IMR-90 (cell line): ENCODE results near the gene COL4A2. TPM values are rescaled to one million over a fixed set of nuclear protein-coding genes. Genes with fewer than 3 reads are reported as not detected.
A peak's percentile ranks its signal among the peaks of the same experiment; 100 is the strongest.

Experiments
- ATAC-seq: fragments of 200-7000 bp; cut with Tn5 transposase; 2 replicates; pipeline ENCODE4 v1.9.1; 2020; ENCODE audit warnings: low read depth, mild to moderate bottlenecking, moderate library complexity
- BruUV-seq: library from RNA; stranded (reverse); fragments of 400-500 nt; replicated peaks from 2 replicates; lab custom pipeline; 2021; lab: Mats Ljungman, UMichigan
- CTCF ChIA-PET: fragments of 300-600 bp; formaldehyde crosslinking; extraction: SDS; loops from one replicate; lab custom pipeline; 2021; ENCODE audit warnings: antibody characterized with exemption; lab: Yijun Ruan, JAX
- POLR2A ChIA-PET: fragments of 300-600 bp; sonication (Branson Sonifier 250); formaldehyde crosslinking; loops from one replicate; lab custom pipeline; 2022; ENCODE audit warnings: antibody characterized with exemption; ENCODE audit not compliant: unreplicated experiment; lab: Charles Lee
- DNase-seq: peaks from one replicate; pipeline ENCODE4 v3.0.0; 2013
- H2AFZ ChIP-seq: replicated peaks from 2 replicates; pipeline ENCODE3; 2013; ENCODE audit warnings: low read length, mild to moderate bottlenecking; ENCODE audit not compliant: poor library complexity
- H2AK5ac ChIP-seq: 2 replicates; pipeline ENCODE4 v1.6.1; 2013; ENCODE audit warnings: low read depth, low read length, inconsistent platforms
- H2AK9ac ChIP-seq: replicated peaks from 2 replicates; pipeline ENCODE3; 2013; ENCODE audit warnings: mild to moderate bottlenecking, low read depth, low read length, moderate library complexity; ENCODE audit not compliant: poor library complexity
- H2BK120ac ChIP-seq: 2 replicates; pipeline ENCODE4 v1.6.1; 2013; ENCODE audit warnings: low read depth, low read length, inconsistent platforms
- H2BK15ac ChIP-seq: 3 replicates; pipeline ENCODE4 v1.6.1; 2013; ENCODE audit warnings: low read depth, low read length, inconsistent platforms
- H2BK20ac ChIP-seq: 2 replicates; pipeline ENCODE4 v1.6.1; 2013; ENCODE audit warnings: low read depth, mild to moderate bottlenecking, inconsistent platforms, low read length, moderate library complexity
- H2BK5ac ChIP-seq: 2 replicates; pipeline ENCODE4 v1.6.1; 2013; ENCODE audit warnings: mild to moderate bottlenecking, low read depth, low read length, inconsistent platforms; ENCODE audit not compliant: poor library complexity, severe bottlenecking
- H3K14ac ChIP-seq: replicated peaks from 2 replicates; pipeline ENCODE4 v1.6.1; 2013; ENCODE audit warnings: low read depth, low read length, inconsistent platforms
- H3K18ac ChIP-seq: 2 replicates; pipeline ENCODE4 v1.6.1; 2013; ENCODE audit warnings: low read depth, low read length, control low read depth
- H3K23ac ChIP-seq: 2 replicates; pipeline ENCODE4 v1.6.1; 2013; ENCODE audit warnings: low read depth, low read length, inconsistent platforms
- H3K27ac ChIP-seq: 2 replicates; pipeline ENCODE4 v1.5.1; 2013; ENCODE audit warnings: mild to moderate bottlenecking, control low read depth, low read length; ENCODE audit not compliant: insufficient read depth
- H3K27me3 ChIP-seq: 2 replicates; pipeline ENCODE4 v1.6.1; 2013; ENCODE audit warnings: low read length; ENCODE audit not compliant: control insufficient read depth, insufficient read depth
- H3K36me3 ChIP-seq: 2 replicates; pipeline ENCODE4 v1.6.1; 2013; ENCODE audit warnings: low read length, mixed read lengths; ENCODE audit not compliant: control insufficient read depth, insufficient read depth
- H3K4ac ChIP-seq: 2 replicates; pipeline ENCODE4 v1.6.1; 2013; ENCODE audit warnings: low read depth, low read length, inconsistent platforms
- H3K4me1 ChIP-seq: 2 replicates; pipeline ENCODE4 v1.6.1; 2013; ENCODE audit warnings: low read length, mixed read lengths; ENCODE audit not compliant: control insufficient read depth, insufficient read depth
- H3K4me2 ChIP-seq: 2 replicates; pipeline ENCODE4 v1.6.1; 2013; ENCODE audit warnings: low read depth, mild to moderate bottlenecking, control low read depth, low read length, moderate library complexity
- H3K4me3 ChIP-seq: 2 replicates; pipeline ENCODE4 v1.5.1; 2013; ENCODE audit warnings: low read depth, mild to moderate bottlenecking, control low read depth, low read length, moderate library complexity; ENCODE audit not compliant: insufficient read depth
- H3K56ac ChIP-seq: 2 replicates; pipeline ENCODE4 v1.6.1; 2013; ENCODE audit warnings: low read length, inconsistent platforms; ENCODE audit not compliant: insufficient read depth; ENCODE audit errors: extremely low read depth
- H3K79me1 ChIP-seq, 2 experiments: 2 replicates each; pipeline ENCODE4 v1.6.1; 2013; ENCODE audit warnings: low read length in 2 of 2, inconsistent platforms in 1 of 2, low read depth in 1 of 2
- H3K9ac ChIP-seq: 2 replicates; pipeline ENCODE4 v1.6.1; 2013; ENCODE audit warnings: low read depth, low read length, control low read depth
- H3K9me1 ChIP-seq: 2 replicates; pipeline ENCODE4 v1.6.1; 2013; ENCODE audit warnings: low read length, inconsistent platforms; ENCODE audit not compliant: insufficient read depth
- H3K9me3 ChIP-seq: 2 replicates; pipeline ENCODE4 v1.6.1; 2013; ENCODE audit warnings: low read length; ENCODE audit not compliant: control insufficient read depth, insufficient read depth
- H4K20me1 ChIP-seq: 2 replicates; pipeline ENCODE4 v1.6.1; 2013; ENCODE audit warnings: low read length, inconsistent platforms; ENCODE audit not compliant: insufficient read depth
- H4K5ac ChIP-seq: 2 replicates; pipeline ENCODE4 v1.6.1; 2013; ENCODE audit warnings: mild to moderate bottlenecking, low read depth, low read length, control low read depth
- H4K8ac ChIP-seq, 2 experiments: 2 replicates each; pipeline ENCODE4 v1.6.1; 2013; ENCODE audit warnings: low read depth in 2 of 2, low read length in 2 of 2, control low read depth in 1 of 2, inconsistent platforms in 1 of 2
- H4K91ac ChIP-seq: 2 replicates; pipeline ENCODE4 v1.6.1; 2013; ENCODE audit warnings: low read depth, low read length, inconsistent platforms; ENCODE audit not compliant: insufficient read depth
- CHD1 ChIP-seq: IDR thresholded peaks from 2 replicates; pipeline ENCODE4 v1.6.1; 2012; ENCODE audit warnings: low read depth, low read length, improper control_type of control experiment
- MAFK ChIP-seq: IDR thresholded peaks from 2 replicates; pipeline ENCODE4 v1.6.1; 2012; ENCODE audit warnings: low read depth, low read length, improper control_type of control experiment
- POLR2A ChIP-seq: IDR thresholded peaks from 2 replicates; pipeline ENCODE4 v1.6.1; 2012; ENCODE audit warnings: mild to moderate bottlenecking, low read depth, low read length
- RAD21 ChIP-seq: IDR thresholded peaks from 2 replicates; pipeline ENCODE4 v1.6.1; 2012; ENCODE audit warnings: low read length, improper control_type of control experiment
- WGBS, 2 experiments: methylation state at CpG; one replicate each; pipeline versions ENCODE4 v1.1.5 to v1.1.7; 2013; ENCODE audit warnings: missing lambda C conversion rate in 2 of 2; ENCODE audit not compliant: insufficient read length in 1 of 2; ENCODE audit errors: extremely low coverage in 2 of 2; 5-methylcytosine and 5-hydroxymethylcytosine counted together
- dilution Hi-C: fragments of 300-500 bp; cut with HindIII; formaldehyde crosslinking; loops from one replicate; pipeline ENCODE4 v1.14.3; 2018; ENCODE audit warnings: low sequenced_read_pairs; ENCODE audit not compliant: unreplicated experiment
- in situ Hi-C: fragments of 300-500 bp; cut with MboI; formaldehyde crosslinking; loops from 3 replicates; pipeline ENCODE4 v1.14.3; 2019; ENCODE audit warnings: low sequenced_read_pairs, inconsistent platforms, mixed read lengths
- intact Hi-C: fragments of 100-400 bp; cut with micrococcal nuclease; formaldehyde crosslinking; loops from 2 replicates; pipeline ENCODE4 v1.10.0; 2022
- polyA plus RNA-seq, 3 experiments: library from polyadenylated mRNA; depleted of rRNA; stranded (reverse); fragments of >200 nt; gene quantifications; 2 replicates each; pipeline ENCODE4 v1.2.3, GENCODE V29; 2012; ENCODE audit warnings: low replicate concordance in 1 of 3
- total RNA-seq: library from RNA; depleted of rRNA; stranded (reverse); fragments of >200 nt; gene quantifications from 2 replicates; pipeline ENCODE4 v1.2.3, GENCODE V29; 2012
- TF ChIP-seq, protein P1 (sequence below): fragments of 150-350 bp; IDR thresholded peaks from 2 replicates; pipeline ENCODE4 v1.6.1; 2017; ENCODE audit warnings: mild to moderate bottlenecking, antibody characterized with exemption, low read length, low read depth
- TF ChIP-seq, protein P2 (sequence below): fragments of 150-350 bp; IDR thresholded peaks from 2 replicates; pipeline ENCODE4 v1.6.1; 2016; ENCODE audit warnings: low read depth, mild to moderate bottlenecking, low read length, moderate library complexity, borderline replicate concordance

COL4A2 gene
- total and polyA plus RNA-seq, 2 of the 4 experiments (the other 2 are of a cell fraction), result 90.7 to 457 TPM

DNA sequence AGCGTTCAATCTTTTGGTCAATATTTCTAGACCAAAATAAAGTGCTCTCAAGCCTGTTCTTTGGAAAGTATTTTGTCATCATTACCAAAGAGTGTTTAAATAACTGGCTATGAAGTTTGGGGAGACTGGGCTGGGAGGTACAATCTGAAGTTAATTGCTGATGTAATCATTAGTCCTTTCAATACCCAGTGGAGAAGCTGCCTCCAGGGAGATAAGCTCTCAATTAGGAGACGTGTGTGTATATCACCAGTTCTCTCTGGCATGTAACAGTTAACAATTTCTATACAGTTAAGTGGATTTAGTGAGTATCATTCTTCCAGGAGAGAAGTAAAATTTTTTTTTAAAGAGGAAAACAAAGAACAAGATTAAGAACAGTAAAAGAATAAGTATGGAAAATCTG is 1.5 kb upstream of the COL4A2 start:
- H3K4me3 ChIP-seq, result peak overlapping the region; percentile 84
- H4K91ac ChIP-seq, result no peak overlapping the region
- TF ChIP-seq MAFK (peak; percentile 77), RAD21 (no peak), POLR2A (0 out of 2 replicates have a peak, but pooled peaks have one; percentile 25), CHD1 (0 out of 2 replicates have a peak, but pooled peaks have one; percentile 57)
- TF ChIP-seq, protein P1, sequence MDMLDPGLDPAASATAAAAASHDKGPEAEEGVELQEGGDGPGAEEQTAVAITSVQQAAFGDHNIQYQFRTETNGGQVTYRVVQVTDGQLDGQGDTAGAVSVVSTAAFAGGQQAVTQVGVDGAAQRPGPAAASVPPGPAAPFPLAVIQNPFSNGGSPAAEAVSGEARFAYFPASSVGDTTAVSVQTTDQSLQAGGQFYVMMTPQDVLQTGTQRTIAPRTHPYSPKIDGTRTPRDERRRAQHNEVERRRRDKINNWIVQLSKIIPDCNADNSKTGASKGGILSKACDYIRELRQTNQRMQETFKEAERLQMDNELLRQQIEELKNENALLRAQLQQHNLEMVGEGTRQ, result no peak
- TF ChIP-seq, protein P2, sequence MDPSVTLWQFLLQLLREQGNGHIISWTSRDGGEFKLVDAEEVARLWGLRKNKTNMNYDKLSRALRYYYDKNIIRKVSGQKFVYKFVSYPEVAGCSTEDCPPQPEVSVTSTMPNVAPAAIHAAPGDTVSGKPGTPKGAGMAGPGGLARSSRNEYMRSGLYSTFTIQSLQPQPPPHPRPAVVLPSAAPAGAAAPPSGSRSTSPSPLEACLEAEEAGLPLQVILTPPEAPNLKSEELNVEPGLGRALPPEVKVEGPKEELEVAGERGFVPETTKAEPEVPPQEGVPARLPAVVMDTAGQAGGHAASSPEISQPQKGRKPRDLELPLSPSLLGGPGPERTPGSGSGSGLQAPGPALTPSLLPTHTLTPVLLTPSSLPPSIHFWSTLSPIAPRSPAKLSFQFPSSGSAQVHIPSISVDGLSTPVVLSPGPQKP, result no peak
- peak overlapping the region; percentile 93 for H3K23ac ChIP-seq
- no peak overlapping the region for H2AFZ ChIP-seq
- peak overlapping the region; percentile 96 for H3K14ac ChIP-seq
- peak overlapping the region; percentile 40 for H3K18ac ChIP-seq
- POLR2A ChIA-PET, result interaction anchor here (1.0 to 1.3 kb wide), 4 partner anchors 18 to 58 kb away, joined by 3 to 9 read pairs (median 4); no protein-coding TSS in a partner anchor
- peaks cover 4 to 63% of the 10 kb centered on the region in 2 experiments; a peak in 2 of 4 replicates for H3K79me1 ChIP-seq
- peak overlapping the region; percentile 22 for H2BK120ac ChIP-seq
- ATAC-seq, result no peak
- dilution Hi-C loops, result no loop called here
- peak overlapping the region; percentile 82; the same call in 1 of the 2 replicates for H3K4ac ChIP-seq
- no peaks in the 10 kb centered on the region for H3K27me3 ChIP-seq
- H3K9ac ChIP-seq, result peak overlapping the region; percentile 96
- intact Hi-C loops, result loop anchor here (2.0 kb wide), 1 partner anchor 57 kb away; no protein-coding TSS in a partner anchor
- TSS peak; percentile 65 for BruUV-seq
- no CpG with 5 or more reads among the region's 2 CpGs for WGBS, 2 experiments
- H2BK15ac ChIP-seq, result no peak overlapping the region
- peaks cover 31% of the 10 kb centered on the region for H3K9me1 ChIP-seq
- peak overlapping the region; percentile 9; the same call in 1 of the 2 replicates for H4K5ac ChIP-seq
- H3K4me1 ChIP-seq, result peaks cover 28% of the 10 kb centered on the region
- in situ Hi-C loops, result no loop called here
- peaks cover 75% of the 10 kb centered on the region for H4K20me1 ChIP-seq
- peak overlapping the region; percentile 86 for H3K4me2 ChIP-seq
- peaks cover 29% of the 10 kb centered on the region for H3K36me3 ChIP-seq
- DNase-seq, result no peak
- no peak overlapping the region for H2BK20ac ChIP-seq
- H2AK9ac ChIP-seq, result no peak overlapping the region
- H4K8ac ChIP-seq, result peak overlapping the region in 1 of 2 experiments; percentile 60; a peak in 1 of 4 replicates
- no peaks in the 10 kb centered on the region for H3K9me3 ChIP-seq
- peak overlapping the region; percentile 85 for H3K56ac ChIP-seq
- no peak overlapping the region for H2AK5ac ChIP-seq
- peak overlapping the region; percentile 69 for H2BK5ac ChIP-seq
- CTCF ChIA-PET, result interaction anchor here (1.1 to 2.6 kb wide), 3 partner anchors 17 to 106 kb away, joined by 3 to 6 read pairs (median 4); no protein-coding TSS in a partner anchor
- H3K27ac ChIP-seq, result peak overlapping the region; percentile 78; the same call in 1 of the 2 replicates
